H1 (cell line): ENCODE results near the gene CD163. TPM values are rescaled to one million over a fixed set of nuclear protein-coding genes. Genes with fewer than 3 reads are reported as not detected.

ENCODE experiments used
- CTCF ChIA-PET: fragments of 300-600 bp; sonication (Branson Sonifier 250); formaldehyde crosslinking; loops from one replicate; lab custom pipeline; 2021; ENCODE audit not compliant: partially characterized antibody; lab: Charles Lee
- POLR2A ChIA-PET: fragments of 300-600 bp; sonication (Branson Sonifier 250); formaldehyde crosslinking; loops from one replicate; lab custom pipeline; 2021; ENCODE audit warnings: inconsistent platforms; ENCODE audit not compliant: partially characterized antibody; lab: Charles Lee
- DNase-seq, 2 experiments: peaks; one replicate each; pipeline versions ENCODE4 v3.0.0 to v3.0.0-alpha.2; 2010 to 2022; ENCODE audit warnings: low spot score in 2 of 2, low read depth in 1 of 2, mixed read lengths in 1 of 2
- FAIRE-seq: peaks from 2 replicates; lab custom pipeline; 2011; peaks lifted over from hg19 to GRCh38; lab: Jason Lieb, UNC
- H2AFZ ChIP-seq: 2 replicates; pipeline ENCODE4 v1.8.1; 2012; ENCODE audit warnings: low read length, inconsistent platforms
- H2AK5ac ChIP-seq: 2 replicates; pipeline ENCODE4 v1.6.1; 2013; ENCODE audit warnings: low read depth, low read length
- H2BK120ac ChIP-seq: replicated peaks from 2 replicates; pipeline ENCODE3; 2013; ENCODE audit warnings: low read depth, low read length, inconsistent platforms
- H2BK12ac ChIP-seq: 2 replicates; pipeline ENCODE4 v1.6.1; 2013; ENCODE audit warnings: low read depth, low read length
- H2BK15ac ChIP-seq: 2 replicates; pipeline ENCODE4 v1.6.1; 2013; ENCODE audit warnings: low read length
- H2BK20ac ChIP-seq: 2 replicates; pipeline ENCODE4 v1.6.1; 2013; ENCODE audit warnings: low read length
- H2BK5ac ChIP-seq: 2 replicates; pipeline ENCODE4 v1.6.1; 2013; ENCODE audit warnings: low read depth, low read length
- H3K14ac ChIP-seq: 2 replicates; pipeline ENCODE4 v1.6.1; 2013; ENCODE audit warnings: inconsistent platforms; ENCODE audit not compliant: insufficient read length
- H3K18ac ChIP-seq: 2 replicates; pipeline ENCODE4 v1.6.1; 2013; ENCODE audit warnings: low read length; ENCODE audit errors: extremely low read depth
- H3K23ac ChIP-seq: 2 replicates; pipeline ENCODE4 v1.6.1; 2013; ENCODE audit warnings: inconsistent platforms; ENCODE audit not compliant: insufficient read length
- H3K23me2 ChIP-seq: 2 replicates; pipeline ENCODE4 v1.6.1; 2013; ENCODE audit warnings: low read depth, low read length
- H3K27ac ChIP-seq: 2 replicates; pipeline ENCODE4 v1.6.1; 2011; ENCODE audit warnings: low read depth, low read length, inconsistent platforms
- H3K27me3 ChIP-seq, 4 experiments: replicated peaks in 1 of 4; 1 replicate in 1 of 4; 2 replicates in 3 of 4; pipeline versions ENCODE4 v1.6.1 to v1.8.1; 2011 to 2013; ENCODE audit warnings: low read length in 3 of 4, mild to moderate bottlenecking in 3 of 4, inconsistent platforms in 2 of 4, mixed read lengths in 2 of 4, moderate library complexity in 1 of 4; ENCODE audit not compliant: control insufficient read depth in 3 of 4, insufficient read depth in 3 of 4; ENCODE audit errors: extremely low read depth in 1 of 4
- H3K36me3 ChIP-seq, 4 experiments: 2 replicates each; pipeline versions ENCODE4 v1.6.1 to v1.8.1; 2011 to 2013; ENCODE audit warnings: mild to moderate bottlenecking in 4 of 4, low read length in 3 of 4, moderate library complexity in 2 of 4, control low read depth in 1 of 4, inconsistent platforms in 1 of 4; ENCODE audit not compliant: insufficient read depth in 4 of 4, control insufficient read depth in 2 of 4
- H3K4ac ChIP-seq: replicated peaks from 2 replicates; pipeline ENCODE3; 2013; ENCODE audit warnings: low read length, low read depth, mixed read lengths, inconsistent platforms; ENCODE audit not compliant: insufficient read length
- H3K4me1 ChIP-seq, 4 experiments: replicated peaks in 1 of 4; 1 replicate in 1 of 4; 2 replicates in 3 of 4; pipeline versions ENCODE4 v1.6.1 to v1.8.1; 2011 to 2013; ENCODE audit warnings: low read length in 3 of 4, inconsistent platforms in 2 of 4, mixed read lengths in 1 of 4; ENCODE audit not compliant: insufficient read depth in 4 of 4, control insufficient read depth in 3 of 4
- H3K4me2 ChIP-seq, 2 experiments: 2 replicates each; pipeline versions ENCODE4 v1.6.1 to v1.8.1; 2011 to 2013; ENCODE audit warnings: low read depth in 2 of 2, low read length in 2 of 2, control low read depth in 1 of 2, inconsistent platforms in 1 of 2, mild to moderate bottlenecking in 1 of 2; ENCODE audit not compliant: insufficient read depth in 1 of 2
- H3K4me3 ChIP-seq, 4 experiments: fragments of 200-600, 300-600 bp in 1 of 4; sonication (generic), shearing (Covaris generic), sonication (Bioruptor Twin) in 1 of 4; 2 replicates each; pipeline versions ENCODE4 v1.5.1 to v1.8.1; 2011 to 2016; ENCODE audit warnings: low read length in 4 of 4, low read depth in 3 of 4, control low read depth in 2 of 4, inconsistent platforms in 2 of 4, mild to moderate bottlenecking in 2 of 4, mixed read lengths in 1 of 4, moderate library complexity in 1 of 4; ENCODE audit not compliant: insufficient read depth in 2 of 4; ENCODE audit errors: extremely low read depth in 1 of 4
- H3K56ac ChIP-seq: replicated peaks from 2 replicates; pipeline ENCODE3; 2013; ENCODE audit warnings: low read depth, mild to moderate bottlenecking, mixed read lengths, low read length, inconsistent platforms; ENCODE audit not compliant: insufficient read length
- H3K79me1 ChIP-seq: 2 replicates; pipeline ENCODE4 v1.6.1; 2013; ENCODE audit warnings: low read depth, low read length, control low read depth
- H3K79me2 ChIP-seq, 2 experiments: 2 replicates each; pipeline versions ENCODE4 v1.6.1 to v1.8.1; 2012 to 2013; ENCODE audit warnings: low read length in 2 of 2, mild to moderate bottlenecking in 2 of 2, inconsistent platforms in 1 of 2; ENCODE audit not compliant: insufficient read depth in 2 of 2, control insufficient read depth in 1 of 2
- H3K9ac ChIP-seq, 4 experiments: replicated peaks in 1 of 4; 1 replicate in 1 of 4; 2 replicates in 3 of 4; pipeline versions ENCODE4 v1.6.1 to v1.8.1; 2011 to 2013; ENCODE audit warnings: low read depth in 3 of 4, low read length in 3 of 4, control low read depth in 2 of 4, mild to moderate bottlenecking in 2 of 4, moderate library complexity in 2 of 4, inconsistent platforms in 1 of 4; ENCODE audit errors: extremely low read depth in 1 of 4
- H3K9me3 ChIP-seq, 2 experiments: 2 replicates each; pipeline versions ENCODE4 v1.6.1 to v1.8.1; 2012 to 2013; ENCODE audit warnings: mild to moderate bottlenecking in 2 of 2, moderate library complexity in 2 of 2, control low read depth in 1 of 2, inconsistent platforms in 1 of 2, low read depth in 1 of 2, low read length in 1 of 2, mixed read lengths in 1 of 2; ENCODE audit not compliant: insufficient read depth in 2 of 2
- H4K20me1 ChIP-seq, 2 experiments: replicated peaks in 1 of 2; 2 replicates each; pipeline versions ENCODE3 to v1.8.1; 2011 to 2013; ENCODE audit warnings: inconsistent platforms in 2 of 2, low read length in 2 of 2, mild to moderate bottlenecking in 1 of 2; ENCODE audit not compliant: insufficient read depth in 2 of 2, control insufficient read depth in 1 of 2
- H4K5ac ChIP-seq: 2 replicates; pipeline ENCODE4 v1.6.1; 2013; ENCODE audit warnings: low read length, low read depth, mixed read lengths, inconsistent platforms; ENCODE audit not compliant: insufficient read length
- H4K8ac ChIP-seq: 2 replicates; pipeline ENCODE4 v1.8.0; 2013; ENCODE audit warnings: mild to moderate bottlenecking, moderate library complexity, low read length, inconsistent platforms; ENCODE audit not compliant: insufficient read depth; ENCODE audit errors: extremely low read depth
- H4K91ac ChIP-seq: replicated peaks from 2 replicates; pipeline ENCODE3; 2013; ENCODE audit warnings: low read length, mixed read lengths, inconsistent platforms; ENCODE audit not compliant: insufficient read length
- SP1 ChIP-seq: IDR thresholded peaks from 2 replicates; pipeline ENCODE4 v1.6.1; 2011; ENCODE audit warnings: low read depth, low read length
- polyA plus RNA-seq, 7 experiments: library from polyadenylated mRNA; depleted of rRNA in 3 of 7; stranded (reverse) in 5 of 7; unstranded in 2 of 7; fragments of >200 nt in 5 of 7; fragments of 200-250 nt in 2 of 7; gene quantifications; 1 replicate in 5 of 7; 2 replicates in 1 of 7; 4 replicates in 1 of 7; pipeline versions ENCODE4 v1.2.1 to v1.2.3, GENCODE V29; 2011 to 2013; ENCODE audit warnings: missing spikeins in 2 of 7, mixed read lengths in 2 of 7
- total RNA-seq: library from RNA; stranded (reverse); fragmentation: NEBNext Ultra II Directional; extraction: Animal tissue kit (Norgen Biotek cat#: 25700); gene quantifications from 2 replicates; pipeline ENCODE4 v1.2.1, GENCODE V29; 2021

CD163 gene
- total and polyA plus RNA-seq, 2 of the 8 experiments (the other 6 are each of a cell fraction or from before 2014, with no cell fraction given) = 0.02 TPM; not detected in 1

- TF ChIP-seq SP1 = no peak
- Histone ChIP-seq H3K4me3 (no peak overlapping the region), H2BK120ac (no peak overlapping the region), H3K27me3 (no peaks in the 10 kb centered on the region; a peak in 1 of 7 replicates), H3K23me2 (no peaks in the 10 kb centered on the region), H3K4ac (no peak overlapping the region), H3K18ac (no peak overlapping the region), H3K36me3 (no peaks in the 10 kb centered on the region), H2AK5ac (no peak overlapping the region), H2BK20ac (no peak overlapping the region), H3K9ac (no peak overlapping the region), H3K14ac (no peak overlapping the region), H3K79me1 (no peaks in the 10 kb centered on the region), H3K9me3 (peaks cover 0 to 3% of the 10 kb centered on the region in 2 experiments; a peak in 1 of 4 replicates), H4K5ac (no peak overlapping the region), H3K4me1 (peaks cover 0 to 3% (median under 1%) of the 10 kb centered on the region in 4 experiments; a peak in 3 of 7 replicates), H4K8ac (no peak overlapping the region), H3K27ac (no peak overlapping the region), H2BK5ac (no peak overlapping the region), H3K4me2 (no peak overlapping the region), H2AFZ (no peak overlapping the region), H3K56ac (no peak overlapping the region), H3K79me2 (no peaks in the 10 kb centered on the region), H2BK15ac (no peak overlapping the region), H4K20me1 (no peaks in the 10 kb centered on the region), H2BK12ac (no peak overlapping the region), H3K23ac (no peak overlapping the region), H4K91ac (no peak overlapping the region)
- FAIRE-seq (no peak), DNase-seq (no peak)
- ChIA-PET CTCF (interaction anchor here (0.6 kb wide), 1 partner anchor 141 kb away, joined by 3 read pairs; no protein-coding TSS in a partner anchor), POLR2A (no interaction called here)
Measured at GRCh38 chr12:7434670-7435069, 68.9 kb downstream of the CD163 start.
